GM18505 (cell line): Measurements from ENCODE around the gene TOR2A.
"Not testable (repeated sequence)": the region's sequence is repeated elsewhere in the genome, so short reads cannot be mapped to it uniquely, and the experiment has no call there.

Experiments used
- ATAC-seq: cut with Tn5 transposase; IDR thresholded peaks from one replicate; pipeline ENCODE4 v1.9.1; 2021; ENCODE audit not compliant: unreplicated experiment
- POLR2A ChIP-seq: IDR thresholded peaks from 4 replicates; pipeline ENCODE4 v1.6.1; 2011; ENCODE audit warnings: borderline replicate concordance; ENCODE audit not compliant: insufficient read depth, insufficient read length; ENCODE audit errors: extremely low read depth

The TOR2A gene

DNA sequence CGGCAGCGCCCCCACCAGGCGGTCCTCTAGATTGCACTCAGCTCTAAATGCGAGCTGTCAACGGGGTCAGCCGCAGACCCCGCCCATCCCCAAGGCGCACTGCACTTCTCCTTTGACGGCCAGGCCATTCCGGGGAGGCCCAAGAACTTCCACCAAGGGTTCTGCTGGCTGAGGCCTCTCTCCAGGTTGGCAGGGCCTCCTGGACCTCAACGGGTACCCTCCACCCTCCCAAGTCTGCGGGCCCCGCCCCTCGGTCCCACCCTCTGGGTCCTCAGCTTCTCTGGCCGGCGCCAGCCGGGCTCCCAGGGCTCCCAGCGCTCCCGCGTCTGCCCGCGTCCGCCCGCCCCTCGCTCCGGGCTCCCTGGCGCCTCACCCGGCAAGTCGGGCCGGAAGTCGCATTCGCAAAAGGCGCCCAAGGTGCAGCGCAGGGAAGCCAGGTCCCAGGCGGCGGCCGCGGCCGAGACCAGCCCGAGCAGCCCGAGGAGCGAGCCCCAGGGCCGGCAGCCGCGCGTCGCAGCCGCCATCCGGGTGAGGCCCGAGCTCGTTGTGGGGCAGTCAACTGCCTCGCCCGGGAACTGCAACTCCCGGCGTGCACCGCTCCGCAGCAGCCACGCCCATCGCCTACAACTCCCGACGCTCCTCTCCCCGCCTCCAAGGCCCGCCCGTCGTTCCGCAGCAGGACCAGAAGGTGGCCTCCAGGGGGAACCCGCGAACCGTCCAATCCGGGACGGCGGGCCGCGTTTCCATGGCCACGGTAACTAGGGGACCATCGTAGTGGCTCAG lies at the start of gene TOR2A:
TSS of gene TOR2A (minus strand) at position 548 of the 783 bp plus-strand sequence. CDS start at position 524, 24 bp downstream.
- ATAC-seq: peak; percentile 80
- TF ChIP-seq POLR2A: peak; percentile 76

DNA sequence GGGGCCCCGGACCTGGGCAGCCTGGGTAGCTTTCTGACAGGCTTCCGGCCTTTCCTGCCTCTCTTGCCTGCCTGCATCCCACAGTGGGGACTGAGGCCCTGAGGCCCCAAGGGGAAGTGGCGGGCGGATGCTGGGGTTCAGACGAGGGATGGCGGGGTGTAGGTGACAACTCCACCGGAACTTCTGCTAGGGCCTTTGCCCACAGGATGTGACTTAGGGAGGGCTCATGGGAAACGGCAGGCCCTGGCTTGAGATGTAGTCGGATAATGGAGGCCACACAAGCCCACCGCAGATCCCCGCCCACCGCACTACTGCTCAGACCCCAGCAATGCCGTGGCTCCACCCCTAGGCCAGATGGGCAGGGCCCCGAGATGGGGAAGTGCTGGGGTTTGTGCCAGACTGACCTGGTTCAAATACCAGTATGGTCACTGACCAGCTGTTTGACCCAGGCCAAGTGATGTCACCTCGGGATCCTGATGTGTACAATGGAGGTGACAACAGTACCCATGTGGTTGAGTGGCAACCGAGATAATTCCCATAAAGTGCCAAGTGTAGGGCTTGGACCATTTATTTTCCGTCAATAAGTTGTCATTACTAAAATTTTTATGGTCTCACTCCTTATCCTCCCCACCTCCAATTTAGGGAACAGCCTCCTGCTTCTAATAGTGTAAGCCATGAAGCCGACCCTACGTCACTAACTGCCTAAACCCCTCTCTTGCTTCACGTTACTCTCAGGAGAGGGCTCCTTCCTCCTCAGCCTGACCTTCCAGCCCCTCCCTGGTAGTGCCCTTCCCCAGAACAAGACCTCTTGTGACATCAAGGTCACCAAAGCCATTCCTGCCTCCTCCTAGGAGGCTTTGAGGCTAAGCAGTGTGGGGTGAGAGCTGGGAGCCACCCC lies 48.3 kb upstream of the TOR2A start:
- peak; percentile 70 for TF ChIP-seq POLR2A
- ATAC-seq: no peak

DNA sequence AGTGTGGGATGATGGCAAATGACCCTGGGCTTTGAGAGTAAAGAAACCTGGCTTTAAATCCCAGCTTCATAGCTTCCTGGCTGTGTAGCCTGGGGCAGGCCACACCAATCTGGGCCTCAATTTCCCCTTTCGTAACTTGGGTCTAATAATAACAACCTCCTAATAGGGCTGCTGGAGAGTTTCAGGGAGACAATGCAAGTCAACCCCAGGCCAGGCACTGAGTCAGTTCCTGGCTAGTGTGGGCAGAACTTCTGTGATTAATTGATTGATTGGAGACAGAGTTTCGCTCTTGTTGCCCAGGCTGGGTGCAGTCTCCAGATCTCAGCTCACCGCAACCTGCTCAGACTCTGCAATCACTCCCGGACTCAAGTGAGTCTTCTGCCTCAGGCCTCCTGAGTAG lies 46.7 kb upstream of the TOR2A start:
- TF ChIP-seq POLR2A: no peak
- no peak for ATAC-seq

DNA sequence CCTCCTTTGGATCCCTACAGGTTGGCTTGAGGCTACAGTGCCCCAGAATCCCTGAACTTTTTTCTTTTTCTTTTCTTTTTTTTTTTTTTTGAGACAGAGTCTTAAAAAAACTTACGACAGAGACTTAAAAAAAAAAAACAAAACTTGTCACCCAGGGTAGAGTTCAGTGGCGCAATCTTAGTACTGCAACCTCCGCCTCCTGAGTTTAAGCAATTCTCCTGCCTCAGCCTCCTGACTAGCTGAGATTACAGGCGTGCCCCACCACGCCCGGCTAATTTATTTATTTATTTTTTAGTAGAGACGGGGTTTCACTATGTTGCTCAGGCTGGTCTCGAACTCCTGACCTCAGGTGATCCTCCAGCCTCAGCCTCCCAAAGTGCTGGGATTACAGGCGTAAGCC lies 45.8 kb upstream of the TOR2A start:
- ATAC-seq: not testable (repeated sequence)

DNA sequence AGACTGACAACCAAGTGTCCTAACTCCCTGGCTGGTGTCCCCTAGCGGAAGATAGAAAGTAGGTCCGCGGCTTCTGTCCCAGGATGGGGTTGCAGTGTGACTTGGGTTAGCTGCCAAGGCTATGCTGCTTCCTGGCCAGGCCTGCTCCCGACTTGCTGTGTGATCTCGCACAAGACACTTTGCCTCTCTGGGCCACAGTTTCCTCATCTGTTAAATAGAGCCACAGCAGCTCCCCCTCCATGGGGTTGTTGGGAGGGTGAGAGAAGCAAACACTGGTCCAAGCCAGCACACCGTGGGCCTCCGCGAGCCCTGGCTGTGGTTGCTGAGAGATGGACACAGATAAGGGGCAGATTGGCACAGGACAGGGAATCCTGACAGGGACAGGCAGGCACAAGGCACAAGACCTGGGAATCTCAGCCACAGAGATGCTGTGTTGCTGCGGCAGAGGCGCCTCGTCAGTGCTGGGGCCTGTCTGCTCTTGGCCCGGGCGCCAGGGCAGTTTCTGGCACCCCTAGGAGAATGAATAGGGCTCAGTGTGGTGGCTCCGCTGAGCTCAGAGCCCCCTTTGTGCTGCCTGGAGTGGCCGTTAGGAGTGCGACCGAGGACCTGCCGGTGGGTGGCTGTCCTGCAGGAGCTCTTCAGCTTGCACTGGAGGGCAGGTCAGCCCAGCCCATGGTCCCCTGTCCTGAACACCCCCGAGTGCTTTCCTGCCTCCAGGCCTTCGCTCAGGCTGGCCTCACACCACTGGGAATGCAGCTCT lies 45.2 kb upstream of the TOR2A start:
- TF ChIP-seq POLR2A: no peak

DNA sequence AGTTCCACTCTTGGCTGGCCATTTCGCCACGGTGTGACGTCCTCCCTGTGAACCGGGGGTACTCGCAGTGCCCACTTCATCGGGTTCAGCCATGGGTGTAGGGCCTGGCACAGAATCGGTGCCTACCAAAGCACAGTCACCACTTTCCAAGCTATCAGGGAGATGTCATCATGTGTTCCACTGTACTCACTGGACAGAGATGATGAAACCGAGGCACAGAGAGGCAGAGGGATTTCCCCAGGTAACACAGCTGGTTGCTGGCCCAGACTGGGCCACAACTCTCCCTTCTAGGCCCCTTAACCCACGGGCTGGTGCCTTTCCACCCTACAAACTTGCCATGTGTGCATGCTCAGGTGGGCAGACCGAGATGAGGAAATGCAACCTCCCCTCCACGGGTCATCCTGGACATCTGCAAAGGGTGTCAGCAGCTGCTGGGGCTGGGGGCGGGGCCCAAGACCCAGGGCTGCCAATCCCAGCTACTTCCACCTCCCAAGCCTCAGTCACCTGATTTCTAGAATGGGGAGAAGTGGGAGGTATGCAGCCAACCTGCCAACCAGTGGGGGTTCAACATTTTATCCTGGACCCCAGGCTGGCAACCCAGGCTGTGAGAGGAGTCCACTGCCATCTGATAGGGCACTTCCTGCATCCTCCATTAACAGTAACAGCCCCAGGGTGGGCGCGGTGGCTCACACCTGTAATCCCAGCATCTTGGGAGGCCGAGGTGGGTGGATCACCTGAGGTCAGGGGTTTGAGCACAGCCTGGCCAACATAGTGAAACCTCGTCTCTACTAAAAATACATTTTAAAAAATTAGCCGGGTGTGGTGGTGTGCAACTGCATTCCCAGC lies 44.3 kb upstream of the TOR2A start:
- peak; percentile 41 for ATAC-seq
- peak; percentile 71 for TF ChIP-seq POLR2A

More for the DNA sequence above, 45.2 kb upstream of the TOR2A start:
- ATAC-seq: no peak

DNA sequence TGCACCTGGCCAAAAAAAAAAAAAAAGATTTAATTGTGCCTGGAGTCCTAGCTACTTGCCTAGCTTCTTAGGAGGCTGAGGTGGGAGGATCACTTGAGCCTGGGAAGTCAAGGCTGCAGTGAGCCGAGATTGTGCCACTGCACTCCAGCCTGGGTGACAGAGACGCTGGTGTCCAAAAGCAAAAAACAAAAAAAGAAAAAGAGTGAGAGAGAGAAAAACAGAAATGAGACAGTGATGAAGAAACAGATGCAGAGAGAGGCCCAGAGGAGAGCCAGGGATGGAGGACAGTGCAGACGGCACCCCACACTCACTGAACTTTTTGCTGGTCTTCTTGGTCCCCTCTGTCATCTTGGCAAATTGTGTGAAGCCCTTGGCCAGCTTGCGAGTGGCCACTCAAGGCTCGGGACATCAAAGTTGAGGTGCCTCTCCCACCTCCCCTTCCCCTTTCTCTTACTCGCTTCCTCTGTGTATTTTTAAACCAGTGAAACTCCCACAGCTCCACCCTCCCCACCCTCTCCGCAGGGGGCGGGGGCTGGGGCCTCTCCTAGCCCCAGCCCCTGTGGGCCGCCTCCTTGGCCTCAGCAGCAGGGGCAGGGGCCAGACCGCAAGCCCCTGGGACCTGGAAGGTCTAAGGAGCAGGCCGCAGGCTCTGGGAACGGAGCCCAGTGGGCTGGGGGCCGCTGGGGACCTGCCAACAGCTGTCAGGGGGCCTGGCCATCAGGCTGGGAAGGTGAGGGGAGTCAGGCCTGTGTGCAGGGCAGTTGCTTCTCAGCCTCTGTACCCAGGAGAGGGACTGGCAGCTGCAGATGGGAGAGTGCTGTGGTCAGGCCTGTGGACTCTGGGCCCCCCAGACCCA lies 43.4 kb upstream of the TOR2A start, which contains the start of gene SH2D3C:
TSS of gene SH2D3C (minus strand) at position 387 of the 856 bp plus-strand sequence. CDS start at position 348, 39 bp downstream.
- ATAC-seq: peak; percentile 35

DNA sequence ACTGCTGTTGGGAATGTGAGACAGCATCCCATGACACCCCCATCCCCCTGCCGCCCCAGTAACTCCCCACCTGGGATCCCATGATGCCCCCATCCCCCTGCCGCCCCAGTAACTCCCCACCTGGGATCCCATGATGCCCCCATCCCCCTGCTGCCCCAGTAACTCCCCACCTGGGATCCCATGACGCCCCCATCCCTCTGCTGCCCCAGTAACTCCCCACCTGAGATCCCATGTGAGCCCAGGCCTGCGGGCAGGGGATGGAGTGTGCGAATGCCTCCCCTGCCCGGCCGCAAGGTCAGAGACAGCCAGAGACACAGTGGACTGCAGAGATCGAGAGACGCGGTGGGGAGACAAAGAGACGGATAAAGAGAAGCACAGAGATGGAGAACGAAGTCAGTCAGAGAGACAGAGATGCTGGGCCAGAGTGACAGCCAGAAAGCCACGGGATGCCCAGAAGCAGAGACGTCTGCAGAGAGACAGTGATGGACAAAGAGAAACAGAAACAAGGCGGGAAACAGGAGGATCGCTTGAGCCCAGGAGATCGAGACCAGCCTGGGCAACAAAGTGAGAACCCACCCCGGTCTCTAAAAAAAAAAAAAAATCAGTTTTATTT lies 42.4 kb upstream of the TOR2A start:
- no peak for ATAC-seq
- TF ChIP-seq POLR2A: no peak

More for the DNA sequence above, 43.4 kb upstream of the TOR2A start, which contains the start of gene SH2D3C:
- peak; percentile 64 for TF ChIP-seq POLR2A

DNA sequence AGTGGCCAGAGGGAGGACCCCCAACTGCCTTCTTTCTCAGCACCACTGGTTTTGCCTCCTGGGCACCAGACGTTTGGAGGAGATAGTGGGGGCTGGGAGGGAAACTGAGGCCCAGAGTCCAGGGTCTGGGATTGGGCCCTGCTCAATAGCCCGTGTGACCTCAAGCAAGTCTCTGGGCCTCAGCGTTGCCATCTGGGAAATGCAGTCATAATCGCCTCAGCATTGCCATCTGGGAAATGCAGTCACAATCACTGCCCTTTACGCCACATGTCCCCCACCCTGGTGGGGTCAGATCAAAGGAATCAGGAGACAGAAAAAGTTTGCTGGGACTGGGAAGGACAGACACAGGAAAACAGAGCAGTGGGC lies 41.8 kb upstream of the TOR2A start:
- no peak for ATAC-seq
- no peak for TF ChIP-seq POLR2A

DNA sequence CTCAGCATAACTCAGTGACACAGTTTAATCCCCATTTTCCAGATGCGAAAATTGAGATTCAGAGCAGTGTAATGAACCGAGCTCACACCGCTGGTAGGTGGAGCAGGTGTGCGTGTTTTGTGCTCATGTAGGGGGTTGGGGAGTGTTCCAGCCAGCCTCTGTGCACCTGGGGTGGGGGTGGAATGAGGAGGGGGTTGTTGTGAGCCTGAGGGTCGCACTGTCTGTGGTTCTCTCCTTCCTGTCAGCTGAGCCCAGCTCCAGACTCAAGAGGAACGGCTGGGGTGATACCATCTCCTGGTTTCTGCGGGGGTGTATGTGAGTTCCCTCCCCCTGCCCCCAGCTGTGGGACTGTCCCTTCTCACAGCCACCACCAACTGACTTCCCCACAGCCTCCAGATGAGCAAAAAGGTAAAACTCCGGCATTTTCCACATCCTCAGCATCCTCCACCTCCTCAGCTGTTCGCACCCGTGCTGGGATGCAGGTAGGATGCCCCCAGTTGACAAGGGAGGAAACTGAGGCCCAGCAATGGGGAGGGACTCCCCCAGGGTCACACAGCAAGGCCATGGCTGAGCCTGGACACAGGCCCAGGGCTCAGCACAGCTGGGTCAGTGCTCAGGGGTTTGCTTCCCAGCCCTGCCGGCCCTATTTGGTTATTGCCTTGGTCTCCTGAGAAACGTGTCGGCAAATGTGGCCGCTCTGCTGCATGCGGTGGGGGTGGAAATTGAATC lies 41.3 kb upstream of the TOR2A start:
- ATAC-seq: no peak
- no peak for TF ChIP-seq POLR2A
